GM18870 (cell line): Measurements from ENCODE around the gene SCN9A.

Experiments
- ATAC-seq: cut with Tn5 transposase; IDR thresholded peaks from one replicate; pipeline ENCODE4 v1.9.1; 2021; ENCODE audit warnings: moderate library complexity; ENCODE audit not compliant: unreplicated experiment

The SCN9A gene

DNA sequence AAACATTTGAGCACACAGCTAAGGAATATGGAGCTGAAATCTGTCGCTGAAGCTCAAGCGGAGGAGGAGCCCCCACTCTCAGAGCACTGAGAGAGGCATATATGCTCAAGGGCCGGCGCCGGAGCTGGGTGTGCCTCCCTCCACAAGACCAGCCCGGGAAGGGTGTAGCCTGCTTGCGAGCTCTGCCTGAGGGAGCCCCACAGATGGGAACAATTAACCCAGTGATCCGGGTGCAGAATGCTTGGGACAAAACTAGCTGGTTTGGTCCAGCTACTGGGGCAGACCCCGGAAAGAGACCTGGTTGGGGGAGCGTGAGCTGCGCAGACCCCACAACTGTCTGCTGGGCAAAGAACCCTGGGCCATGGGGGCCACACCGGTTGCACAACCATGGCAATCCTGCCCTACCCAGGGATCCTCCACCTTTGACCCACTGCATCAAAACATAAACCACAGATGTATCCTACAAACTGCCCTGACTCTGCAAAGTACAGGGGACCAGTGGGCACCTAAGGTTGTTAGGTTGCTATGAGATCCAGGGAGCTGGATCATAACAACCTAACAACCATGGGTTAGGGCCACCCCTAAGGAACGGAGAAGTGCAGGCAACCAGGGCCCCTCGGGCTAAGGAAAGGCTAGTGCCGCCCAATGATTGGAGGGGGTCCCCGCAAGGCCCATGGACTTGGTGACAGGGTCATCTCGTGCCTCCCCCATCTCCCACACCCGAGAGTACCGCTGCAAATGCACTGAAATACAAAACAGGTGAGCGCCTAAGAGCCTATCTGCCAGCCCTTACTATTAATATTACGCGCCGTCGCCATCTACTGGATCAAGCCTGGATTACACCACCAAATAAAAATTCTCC is 194.6 kb downstream of the SCN9A start:
- peak; percentile 95 for ATAC-seq

DNA sequence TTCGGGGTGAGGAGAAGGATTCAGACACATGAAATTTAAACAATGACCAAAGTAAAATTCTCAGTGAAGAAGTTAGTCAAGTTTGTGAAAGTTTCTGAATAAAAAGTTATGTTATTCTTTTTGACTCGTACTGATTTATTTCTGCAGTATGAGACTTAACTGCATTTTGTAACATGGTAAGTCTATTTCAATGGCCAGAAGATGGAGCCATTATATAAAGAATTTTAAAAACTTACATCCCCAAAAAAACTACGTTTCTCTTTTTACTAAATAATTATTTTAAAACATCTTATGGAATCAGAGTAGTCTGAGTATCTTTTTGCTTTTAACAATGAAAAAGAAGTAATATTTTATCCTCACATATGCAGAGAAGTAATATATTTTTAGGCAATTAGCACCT is 196.5 kb downstream of the SCN9A start:
- ATAC-seq: no peak

DNA sequence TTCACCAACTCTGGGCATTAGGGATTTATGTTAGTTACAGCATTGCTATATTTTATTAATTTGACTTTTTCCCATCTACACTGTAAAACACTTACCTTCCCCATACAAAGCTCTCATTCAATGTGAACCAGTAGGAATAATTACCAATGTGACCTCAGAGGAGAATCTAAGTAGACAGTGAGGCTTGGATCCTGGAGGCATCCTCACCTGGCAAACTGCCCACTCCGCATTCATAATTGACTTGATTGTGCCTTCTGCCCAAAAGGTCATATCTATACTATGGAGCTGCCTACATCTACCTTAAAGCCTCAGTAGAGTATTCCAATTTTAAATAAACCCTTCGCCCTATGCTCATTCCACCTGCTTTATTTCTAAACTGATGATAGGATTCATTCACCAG is 202.5 kb downstream of the SCN9A start:
- ATAC-seq: no peak

DNA sequence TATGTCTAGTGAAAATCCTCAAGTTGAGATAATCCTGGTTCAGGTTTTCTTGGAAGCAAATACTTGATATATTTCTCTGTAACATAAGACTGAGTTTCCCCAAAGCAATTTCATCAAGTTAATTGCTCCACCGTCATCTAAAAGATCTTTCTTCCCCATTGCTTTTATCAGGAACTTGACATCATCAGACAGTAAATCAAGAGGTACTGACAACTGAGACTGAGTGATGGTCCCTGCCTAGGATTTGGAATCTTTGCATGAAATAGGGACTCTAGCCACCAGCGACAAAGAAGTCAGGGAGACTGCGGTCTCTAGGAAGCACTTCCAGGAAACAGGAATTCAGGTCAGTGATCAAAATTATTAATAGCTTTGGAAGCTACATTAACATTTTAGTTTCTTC is 204.5 kb downstream of the SCN9A start:
- no peak for ATAC-seq

DNA sequence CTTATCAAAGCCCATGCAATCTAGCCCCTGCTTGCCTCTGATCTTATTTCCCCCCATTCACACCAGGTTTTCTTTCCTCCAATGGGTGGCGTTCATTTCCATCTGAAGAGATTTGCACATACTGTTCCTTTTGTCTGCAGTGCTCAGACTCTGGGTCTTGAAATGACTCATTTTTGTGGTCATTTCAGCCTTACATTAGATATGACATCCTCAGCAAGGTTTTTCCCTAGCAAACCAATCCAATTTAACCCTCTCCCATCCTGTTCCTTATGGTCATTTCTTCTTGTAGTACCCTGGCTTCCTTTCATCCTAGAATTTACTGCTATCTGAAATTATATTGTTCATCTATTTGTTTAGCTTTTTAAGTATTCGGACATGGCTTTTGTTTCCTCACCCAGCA is 205.4 kb downstream of the SCN9A start:
- ATAC-seq: peak; percentile 81

DNA sequence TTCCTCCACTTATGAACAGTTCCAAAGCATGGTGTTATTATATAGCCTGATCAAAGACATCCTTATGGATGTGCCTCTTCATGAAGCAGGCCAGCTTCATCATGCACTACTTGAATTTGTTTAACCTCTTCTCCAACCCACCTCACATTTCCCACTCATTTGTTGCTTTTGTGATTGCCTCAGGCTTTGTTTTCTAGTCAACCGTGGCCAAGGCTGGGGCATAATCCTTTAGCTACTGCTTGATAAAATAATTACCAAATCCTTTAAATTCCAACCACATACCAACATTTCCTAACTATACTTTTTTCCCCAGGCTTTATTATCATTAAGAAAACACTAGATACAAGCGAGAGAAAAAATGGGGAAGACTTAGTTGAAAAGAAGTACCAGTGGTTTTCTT is 208.3 kb downstream of the SCN9A start:
- no peak for ATAC-seq

DNA sequence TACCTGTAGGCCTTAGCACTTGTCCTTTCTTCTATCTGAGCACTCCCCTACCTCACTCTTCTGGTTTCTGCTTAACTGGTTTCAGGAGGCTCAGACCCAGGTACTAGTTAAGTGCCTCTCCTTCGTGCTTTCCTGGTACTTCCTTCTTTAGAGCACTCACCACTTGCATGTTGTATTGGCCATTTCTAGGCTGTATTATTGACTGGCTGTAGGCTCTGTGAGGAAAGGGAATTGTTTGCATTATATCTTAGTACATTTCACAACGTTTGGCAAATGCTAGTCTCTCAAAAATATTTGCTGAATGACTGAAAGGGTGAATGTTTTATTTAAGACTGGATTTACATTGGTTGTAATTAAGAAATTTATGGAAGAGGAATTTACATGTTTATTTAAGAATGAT is 212.0 kb downstream of the SCN9A start:
- no peak for ATAC-seq

DNA sequence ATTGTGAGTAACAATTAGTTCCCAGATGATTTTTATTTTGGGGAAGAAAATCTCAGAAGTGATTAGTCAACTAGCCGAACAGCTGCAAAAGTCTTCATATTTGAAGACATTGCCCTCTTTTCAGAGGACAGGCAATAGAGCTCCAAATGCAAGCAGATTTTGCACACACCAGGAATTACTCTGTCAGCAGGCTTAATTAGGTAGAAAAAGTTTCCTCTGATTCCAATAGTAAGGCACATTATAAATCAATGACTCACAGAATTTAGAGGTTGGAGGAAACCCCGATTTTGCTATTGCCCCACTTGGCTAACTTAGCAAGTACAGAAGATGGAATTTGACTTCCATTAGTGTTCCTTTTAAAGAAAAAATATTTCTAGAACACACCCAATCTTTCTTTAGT is 217.2 kb downstream of the SCN9A start:
- no peak for ATAC-seq

DNA sequence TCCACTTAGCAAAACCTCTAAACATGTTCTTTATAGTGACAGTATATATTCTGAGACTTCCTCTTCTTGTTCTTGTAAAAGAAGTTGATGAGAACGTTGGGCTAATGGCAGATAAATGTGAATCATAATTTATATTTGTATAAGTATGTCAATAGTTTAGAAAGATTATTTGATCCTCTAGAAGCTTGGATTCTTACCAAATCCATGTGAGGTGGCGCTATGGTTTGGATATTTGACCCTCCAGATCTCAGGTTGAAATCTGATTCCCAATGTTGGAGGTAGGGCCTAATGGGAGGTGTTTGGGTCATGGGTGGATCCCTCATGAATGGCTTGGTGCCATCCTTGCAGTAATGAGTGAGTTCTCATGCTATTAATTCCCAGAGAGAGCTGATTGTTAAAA is 218.2 kb downstream of the SCN9A start:
- no peak for ATAC-seq

DNA sequence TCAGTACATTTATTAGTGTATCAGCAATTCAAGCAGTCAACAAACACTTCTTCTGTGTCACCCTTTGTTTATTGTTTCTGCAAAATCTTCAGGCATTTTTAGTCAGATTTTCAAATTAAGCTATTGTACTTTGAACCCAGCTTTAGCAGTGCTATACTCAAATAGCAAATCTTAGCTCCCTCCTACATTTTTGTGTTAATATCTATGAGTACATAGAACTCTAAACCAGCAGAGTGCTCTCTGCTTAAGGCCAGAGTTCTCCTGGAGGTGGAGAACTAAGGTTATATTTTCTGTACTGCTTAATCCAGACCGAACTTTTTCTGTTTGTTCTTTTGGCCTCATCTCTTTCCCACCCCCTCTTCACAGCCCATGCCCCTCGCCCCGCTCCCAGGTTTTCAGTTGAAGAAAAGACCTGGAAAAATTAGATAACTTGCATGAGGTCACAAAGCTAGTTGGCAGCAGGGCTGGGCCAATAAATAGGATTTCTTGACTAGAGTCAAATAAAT is 218.7 kb downstream of the SCN9A start:
- no peak for ATAC-seq

DNA sequence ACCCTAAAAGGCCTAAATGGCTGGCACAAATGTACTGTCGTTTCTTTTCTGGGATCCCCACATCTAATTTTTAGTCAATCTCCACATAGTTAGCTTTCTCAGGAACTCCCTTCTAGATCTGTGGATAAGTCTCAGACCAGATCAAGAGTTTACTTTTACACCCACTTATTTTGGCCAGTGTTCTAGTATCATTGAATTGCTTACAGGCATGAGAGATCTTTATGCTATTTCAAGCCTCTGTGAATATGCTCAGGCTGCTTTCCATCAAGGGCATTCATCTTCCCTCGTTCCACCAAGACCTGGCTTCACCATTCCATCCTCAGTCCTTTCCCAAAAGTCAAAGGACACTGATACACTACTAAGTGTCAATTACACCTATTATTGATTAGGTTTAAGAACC is 220.2 kb downstream of the SCN9A start:
- ATAC-seq: no peak

DNA sequence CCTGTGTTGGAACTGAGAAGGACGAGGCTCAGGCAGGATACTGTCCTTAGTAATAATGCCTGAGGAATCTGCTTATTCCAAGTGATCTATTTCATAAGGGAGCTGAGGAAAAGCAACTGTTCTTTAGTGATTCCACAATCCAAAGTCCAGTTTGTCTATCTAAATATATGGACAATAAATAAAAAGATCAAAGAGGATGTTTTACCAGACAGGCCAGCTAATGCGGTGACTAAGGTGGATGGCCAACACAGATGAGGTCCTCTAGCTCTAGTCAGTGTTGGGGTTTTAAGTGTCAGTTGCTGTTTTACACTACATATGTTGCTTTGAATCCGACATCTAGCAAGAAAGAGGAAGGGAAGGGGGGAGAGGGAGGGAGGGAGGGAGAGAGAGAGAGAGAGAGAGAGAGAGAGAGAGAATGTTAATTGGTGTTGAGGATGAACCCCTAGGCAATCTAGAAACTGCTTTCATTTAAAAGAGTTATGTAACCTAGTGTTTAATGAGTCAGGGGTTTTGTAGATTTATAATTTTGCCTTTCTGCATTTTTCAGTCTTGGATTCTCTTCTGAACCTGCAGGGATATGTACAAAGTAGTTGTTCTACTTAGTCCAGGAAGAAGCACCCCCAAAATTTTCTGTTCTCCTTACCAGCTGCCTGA is 220.9 kb downstream of the SCN9A start:
- ATAC-seq: no peak

DNA sequence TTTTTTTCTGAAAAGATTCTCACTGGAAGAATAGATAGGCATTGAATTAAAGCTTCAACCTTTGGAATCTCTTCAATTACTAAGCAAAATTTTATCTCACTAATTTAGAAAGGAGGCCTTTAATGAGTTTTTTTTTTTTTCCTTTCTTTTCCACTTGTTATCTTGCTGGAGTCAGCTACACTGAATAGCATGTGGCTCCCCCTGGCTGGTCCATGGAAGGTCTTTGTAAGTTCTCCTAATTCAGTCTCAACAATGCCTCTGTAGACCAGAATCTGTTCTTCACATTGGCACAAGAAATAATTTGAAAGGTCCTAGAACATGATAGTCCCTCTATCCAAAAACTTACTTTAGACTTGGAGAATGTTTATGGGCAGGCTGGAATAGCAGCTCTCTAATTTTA is 223.7 kb downstream of the SCN9A start:
- ATAC-seq: no peak

DNA sequence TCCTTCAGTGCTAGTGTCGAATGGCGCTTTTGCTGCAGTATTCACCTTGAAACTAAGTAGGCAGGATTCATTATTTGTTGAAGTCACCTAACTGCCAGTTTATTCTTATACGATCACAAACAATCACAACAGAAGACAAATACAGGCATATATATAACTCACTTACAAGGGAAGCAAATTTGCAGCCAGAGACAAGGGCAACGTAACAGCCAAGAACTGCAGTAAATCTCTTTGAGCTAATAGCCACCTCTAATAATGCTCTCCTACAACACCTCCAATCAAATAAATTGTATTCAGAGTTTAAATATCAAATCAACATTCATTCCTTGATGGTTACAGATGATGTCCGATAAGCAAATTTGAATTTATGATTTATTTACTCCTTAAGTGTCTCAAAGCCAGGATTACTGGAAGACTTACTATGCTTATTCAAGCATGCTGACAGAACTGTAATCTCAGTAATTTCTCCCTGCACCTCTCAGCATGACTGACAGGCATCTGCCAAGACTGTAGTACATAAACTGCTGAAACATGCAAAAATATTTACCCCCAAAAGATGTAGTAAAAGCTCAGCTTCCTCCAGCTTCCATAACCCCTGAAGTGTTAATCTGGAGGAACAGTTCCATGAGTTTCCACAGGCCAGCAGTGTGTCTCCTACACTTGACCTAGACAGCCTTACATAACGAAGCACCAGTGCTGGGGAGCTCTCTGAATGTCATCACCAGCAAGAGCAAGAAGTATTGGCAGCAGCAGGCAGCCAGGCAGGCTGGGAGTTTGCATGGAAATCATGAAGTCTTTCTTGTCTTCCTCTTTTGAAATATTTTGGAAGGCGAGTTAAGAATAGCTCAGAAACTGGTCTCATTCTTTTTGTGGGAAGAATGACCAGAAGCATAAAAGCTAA is 227.0 kb downstream of the SCN9A start:
- no peak for ATAC-seq

DNA sequence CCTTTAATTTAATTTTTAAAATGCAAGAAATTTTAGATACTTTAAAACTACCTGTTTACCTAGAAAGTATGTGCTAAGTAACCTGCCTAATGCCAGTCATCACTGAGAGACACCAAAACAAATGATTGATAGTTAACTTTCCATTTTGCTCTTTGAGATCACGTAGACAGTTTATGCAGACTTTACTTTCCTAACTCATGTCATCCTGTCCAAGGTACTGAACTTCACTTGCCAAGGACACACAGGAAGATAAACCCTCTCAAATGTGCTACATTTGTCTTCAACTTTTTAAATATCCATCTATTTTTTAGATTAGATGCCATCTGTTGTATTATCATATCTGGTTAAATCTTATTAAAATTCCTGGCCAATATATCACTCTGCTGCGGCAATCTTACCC is 227.9 kb downstream of the SCN9A start:
- ATAC-seq: no peak
